HG03064 (cell line): ENCODE results near the gene SLC35E2B.

Source experiments
- ATAC-seq: cut with Tn5 transposase; IDR thresholded peaks from one replicate; pipeline ENCODE4 v1.9.1; 2021; ENCODE audit warnings: low read depth; ENCODE audit not compliant: unreplicated experiment

Gene SLC35E2B

DNA sequence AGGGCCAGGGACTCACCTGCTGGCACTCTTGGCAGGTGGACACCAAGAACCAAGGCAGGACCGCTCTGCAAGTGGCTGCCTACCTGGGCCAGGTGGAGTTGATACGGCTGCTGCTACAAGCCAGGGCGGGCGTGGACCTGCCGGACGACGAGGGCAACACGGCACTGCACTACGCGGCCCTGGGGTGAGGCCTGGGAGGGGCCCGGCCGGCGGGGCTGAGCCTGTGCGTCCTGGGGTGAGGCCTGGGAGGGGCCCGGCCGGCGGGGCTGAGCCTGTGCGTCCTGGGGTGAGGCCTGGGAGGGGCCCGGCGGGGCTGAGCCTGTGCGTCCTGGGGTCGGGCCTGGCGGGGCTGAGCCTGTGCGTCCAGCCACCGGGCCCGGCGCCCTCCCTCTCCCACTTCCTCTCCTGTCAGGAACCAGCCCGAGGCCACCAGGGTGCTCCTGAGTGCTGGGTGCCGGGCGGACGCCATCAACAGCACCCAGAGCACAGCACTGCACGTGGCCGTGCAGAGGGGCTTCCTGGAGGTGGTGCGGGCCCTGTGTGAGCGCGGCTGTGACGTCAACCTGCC is 65.2 kb downstream of the SLC35E2B start:
- no peak for ATAC-seq

DNA sequence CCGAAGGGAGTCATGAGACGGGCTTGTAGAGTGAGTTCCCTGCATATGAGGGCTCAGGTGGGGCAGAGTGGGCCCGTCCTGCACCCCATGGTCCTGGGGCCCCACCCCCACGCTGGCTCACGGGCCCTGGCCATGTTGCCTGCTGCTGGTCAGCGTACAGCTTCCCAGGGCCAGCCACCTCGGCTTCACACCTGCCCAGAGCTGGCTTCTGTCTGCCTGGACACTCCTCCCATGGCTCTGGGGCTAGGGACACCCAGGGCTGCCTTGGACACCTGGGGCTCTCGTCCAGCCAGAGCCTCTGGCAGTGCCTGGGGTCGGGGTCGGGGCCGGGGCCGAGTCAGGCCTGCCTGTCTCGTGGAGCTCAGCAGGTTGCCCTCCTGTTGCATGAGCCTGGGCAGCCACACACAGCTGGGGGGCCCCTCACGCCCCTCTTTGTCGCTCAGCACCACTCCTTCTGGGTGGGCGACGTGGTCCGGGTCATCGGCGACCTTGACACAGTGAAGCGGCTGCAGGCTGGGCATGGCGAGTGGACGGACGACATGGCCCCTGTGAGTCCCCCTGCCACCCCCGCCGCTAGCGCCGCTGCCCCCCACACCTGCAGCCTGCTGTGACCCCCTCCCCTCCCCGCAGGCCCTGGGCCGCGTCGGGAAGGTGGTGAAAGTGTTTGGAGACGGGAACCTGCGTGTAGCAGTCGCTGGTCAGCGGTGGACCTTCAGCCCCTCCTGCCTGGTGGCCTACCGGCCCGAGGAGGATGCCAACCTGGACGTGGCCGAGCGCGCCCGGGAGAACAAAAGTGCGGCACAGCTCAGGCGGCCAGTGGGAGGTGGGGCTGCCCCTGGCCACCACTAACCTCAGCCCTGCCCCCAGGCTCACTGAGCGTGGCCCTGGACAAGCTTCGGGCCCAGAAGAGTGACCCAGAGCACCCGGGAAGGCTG is 66.1 kb downstream of the SLC35E2B start:
- ATAC-seq: no peak

DNA sequence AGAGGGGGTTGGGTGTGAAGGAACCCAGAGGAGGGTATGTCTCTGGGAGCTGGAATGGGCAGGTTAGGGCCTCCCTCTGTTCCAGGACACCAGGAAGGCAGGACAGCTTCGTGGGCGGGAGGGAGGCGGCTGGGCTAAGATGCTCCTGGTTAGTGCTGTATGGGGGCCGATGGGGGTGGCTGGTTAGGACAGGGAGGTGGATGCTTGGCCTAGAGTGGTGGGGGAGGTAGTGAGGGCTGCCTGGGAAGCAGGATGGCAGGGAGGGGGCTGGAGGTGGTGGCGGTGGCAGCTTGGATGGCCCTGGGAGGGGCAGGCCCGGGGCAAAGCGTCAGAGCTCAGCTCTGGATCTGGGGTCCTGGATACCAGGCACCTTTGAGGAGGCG is 66.8 kb downstream of the SLC35E2B start:
- no peak for ATAC-seq

DNA sequence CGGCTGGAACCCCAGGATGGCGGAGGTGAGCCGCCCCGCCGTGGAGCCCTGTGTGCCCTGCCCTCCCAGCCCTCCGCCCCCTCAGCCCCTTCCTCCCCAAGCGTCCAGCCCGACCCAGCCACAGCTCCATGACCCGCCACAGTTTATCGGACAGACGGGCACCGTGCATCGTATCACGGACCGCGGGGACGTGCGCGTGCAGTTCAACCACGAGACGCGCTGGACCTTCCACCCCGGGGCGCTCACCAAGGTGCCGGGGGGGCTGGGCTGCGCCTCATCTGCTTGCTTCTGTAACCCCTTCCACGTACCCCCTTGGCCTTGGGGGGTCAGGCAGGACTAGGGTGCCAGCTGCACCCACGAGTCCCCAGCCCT is 67.2 kb downstream of the SLC35E2B start:
- ATAC-seq: no peak

DNA sequence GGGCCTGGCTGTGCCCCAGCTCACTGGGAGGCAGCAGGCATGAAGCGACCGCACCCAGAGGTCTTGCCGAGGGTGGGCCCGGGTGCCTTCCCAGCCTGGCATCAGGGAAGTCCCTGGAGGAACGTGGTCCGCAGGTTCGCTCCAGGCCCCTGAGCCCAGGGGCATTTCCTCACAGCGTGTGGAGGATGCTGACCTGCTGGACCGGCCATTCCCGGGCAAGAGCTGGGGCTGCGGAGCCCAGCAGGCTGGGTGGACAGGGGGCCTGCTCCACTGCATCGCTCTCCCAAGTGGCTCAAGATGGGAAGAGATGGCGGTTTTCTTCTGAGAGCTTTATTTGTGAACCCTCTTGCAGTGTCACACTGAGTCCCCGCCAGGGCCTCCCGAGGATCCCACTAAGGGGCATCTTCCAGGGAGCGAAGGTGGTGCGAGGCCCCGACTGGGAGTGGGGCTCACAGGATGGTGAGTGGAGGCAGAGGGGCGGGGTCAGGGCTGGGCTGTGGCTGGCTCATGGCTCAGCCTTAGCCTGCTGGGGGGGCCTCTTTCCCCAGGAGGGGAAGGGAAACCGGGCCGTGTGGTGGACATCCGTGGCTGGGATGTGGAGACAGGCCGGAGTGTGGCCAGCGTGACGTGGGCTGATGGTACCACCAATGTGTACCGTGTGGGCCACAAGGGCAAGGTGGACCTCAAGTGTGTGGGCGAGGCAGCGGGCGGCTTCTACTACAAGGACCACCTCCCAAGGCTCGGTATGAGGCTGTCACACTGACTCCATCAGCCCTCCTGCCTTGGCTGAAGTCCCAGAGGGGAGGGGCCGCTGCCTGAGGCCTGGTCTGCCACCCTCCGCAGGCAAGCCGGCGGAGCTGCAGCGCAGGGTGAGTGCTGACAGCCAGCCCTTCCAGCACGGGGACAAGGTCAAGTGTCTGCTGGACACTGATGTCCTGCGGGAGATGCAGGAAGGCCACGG is 67.9 kb downstream of the SLC35E2B start:
- ATAC-seq: no peak

DNA sequence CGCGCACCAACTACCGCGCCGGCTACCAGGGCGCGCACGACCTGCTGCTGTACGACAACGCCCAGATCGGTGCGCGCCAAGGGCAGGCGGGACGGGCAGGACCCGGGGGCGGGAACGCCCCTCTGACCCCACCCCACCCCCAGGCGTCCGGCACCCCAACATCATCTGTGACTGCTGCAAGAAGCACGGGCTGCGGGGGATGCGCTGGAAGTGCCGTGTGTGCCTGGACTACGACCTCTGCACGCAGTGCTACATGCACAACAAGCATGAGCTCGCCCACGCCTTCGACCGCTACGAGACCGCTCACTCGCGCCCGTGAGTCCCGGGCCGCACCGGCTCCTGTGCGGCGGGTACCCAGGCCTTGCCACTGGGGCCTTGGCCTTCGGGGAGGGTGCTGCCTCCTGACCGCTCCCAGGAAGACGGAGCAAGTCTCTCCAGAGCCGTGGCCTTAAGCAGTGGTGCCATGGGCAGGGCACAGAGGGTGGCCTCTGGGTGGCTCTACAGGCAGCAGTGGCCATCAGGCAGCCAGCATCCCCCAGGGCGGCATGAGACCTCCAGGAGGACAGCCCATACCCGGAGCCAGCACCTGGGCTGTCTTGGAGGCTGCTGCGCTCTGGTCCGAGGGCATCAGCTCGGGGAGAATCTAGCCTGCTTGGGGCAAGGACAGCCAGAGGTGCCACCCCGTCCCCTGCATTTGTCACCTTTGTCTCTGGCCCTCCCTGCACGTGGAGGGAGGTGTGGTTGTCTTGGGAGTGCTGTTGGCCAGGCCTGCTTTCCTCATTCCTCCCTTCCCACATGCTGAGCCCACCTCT is 68.8 kb downstream of the SLC35E2B start:
- ATAC-seq: no peak

DNA sequence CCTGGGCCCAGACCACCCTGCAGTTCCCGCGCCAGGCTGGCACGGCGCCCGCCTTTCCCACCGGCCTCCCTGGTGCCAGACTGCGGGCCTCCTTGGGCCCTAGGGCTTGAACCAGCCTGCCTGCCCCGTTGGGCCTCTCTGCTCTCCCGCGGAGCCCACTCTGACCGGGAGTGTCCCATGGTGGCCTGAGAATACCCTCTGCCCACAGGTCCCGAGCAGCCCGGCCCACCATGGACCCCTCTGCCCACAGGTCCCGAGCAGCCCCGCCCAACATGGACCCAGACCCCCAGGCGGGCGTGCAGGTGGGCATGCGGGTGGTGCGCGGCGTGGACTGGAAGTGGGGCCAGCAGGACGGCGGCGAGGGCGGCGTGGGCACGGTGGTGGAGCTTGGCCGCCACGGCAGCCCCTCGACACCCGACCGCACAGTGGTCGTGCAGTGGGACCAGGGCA is 69.4 kb downstream of the SLC35E2B start:
- no peak for ATAC-seq

DNA sequence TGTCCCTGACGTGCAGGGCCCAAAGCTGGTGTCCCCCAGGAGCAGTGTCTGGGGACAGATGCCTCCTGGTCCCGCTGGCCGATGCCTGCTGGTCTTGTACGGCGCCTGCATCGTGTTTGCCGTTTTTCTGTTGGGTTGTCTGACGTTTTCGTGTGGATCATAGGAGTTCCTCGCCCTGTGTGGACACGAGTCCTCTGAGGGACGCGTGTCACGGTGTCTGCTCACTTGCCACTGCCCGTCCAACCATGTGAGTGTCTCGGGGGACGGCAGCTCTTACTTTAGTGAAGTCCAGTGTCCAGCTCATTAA is 69.9 kb downstream of the SLC35E2B start:
- no peak for ATAC-seq

DNA sequence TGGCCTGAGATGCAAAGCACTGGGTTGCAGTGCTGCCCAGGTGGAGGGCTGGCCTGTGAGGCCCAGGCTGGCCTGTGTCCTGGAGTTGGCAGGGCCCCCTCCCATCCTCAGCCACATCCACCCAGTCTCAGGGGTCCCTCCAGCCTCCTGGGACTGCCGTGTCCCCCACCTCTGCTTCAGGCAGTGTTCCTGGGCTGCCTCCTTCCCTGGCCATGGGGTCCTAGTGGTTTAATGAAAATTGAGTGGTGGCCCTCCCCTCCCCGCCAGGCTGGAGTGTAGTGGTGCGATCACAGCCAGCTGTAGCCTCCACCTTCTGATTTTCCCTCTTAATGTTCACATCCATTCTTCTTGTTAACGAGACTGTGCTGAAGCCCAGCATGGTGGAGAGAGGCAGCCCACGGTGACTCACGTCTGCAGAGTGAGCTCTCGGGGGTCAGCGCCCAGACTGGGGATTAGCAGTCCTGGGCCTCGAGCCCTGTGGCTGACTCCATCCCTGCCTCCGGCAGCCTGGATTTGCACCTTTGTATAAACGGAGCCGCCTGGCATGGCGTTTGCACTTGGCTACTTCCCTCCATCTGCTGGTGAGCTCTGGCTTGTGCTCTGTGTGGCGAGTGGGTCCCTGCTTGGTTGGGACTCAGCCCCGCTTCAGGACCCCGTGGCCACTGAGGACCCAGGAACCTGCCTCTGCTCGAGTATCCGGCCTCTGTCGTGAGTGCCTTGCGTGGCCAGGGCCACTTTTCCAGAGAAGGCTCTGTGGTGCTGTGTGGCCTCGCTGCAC is 70.4 kb downstream of the SLC35E2B start:
- ATAC-seq: no peak

DNA sequence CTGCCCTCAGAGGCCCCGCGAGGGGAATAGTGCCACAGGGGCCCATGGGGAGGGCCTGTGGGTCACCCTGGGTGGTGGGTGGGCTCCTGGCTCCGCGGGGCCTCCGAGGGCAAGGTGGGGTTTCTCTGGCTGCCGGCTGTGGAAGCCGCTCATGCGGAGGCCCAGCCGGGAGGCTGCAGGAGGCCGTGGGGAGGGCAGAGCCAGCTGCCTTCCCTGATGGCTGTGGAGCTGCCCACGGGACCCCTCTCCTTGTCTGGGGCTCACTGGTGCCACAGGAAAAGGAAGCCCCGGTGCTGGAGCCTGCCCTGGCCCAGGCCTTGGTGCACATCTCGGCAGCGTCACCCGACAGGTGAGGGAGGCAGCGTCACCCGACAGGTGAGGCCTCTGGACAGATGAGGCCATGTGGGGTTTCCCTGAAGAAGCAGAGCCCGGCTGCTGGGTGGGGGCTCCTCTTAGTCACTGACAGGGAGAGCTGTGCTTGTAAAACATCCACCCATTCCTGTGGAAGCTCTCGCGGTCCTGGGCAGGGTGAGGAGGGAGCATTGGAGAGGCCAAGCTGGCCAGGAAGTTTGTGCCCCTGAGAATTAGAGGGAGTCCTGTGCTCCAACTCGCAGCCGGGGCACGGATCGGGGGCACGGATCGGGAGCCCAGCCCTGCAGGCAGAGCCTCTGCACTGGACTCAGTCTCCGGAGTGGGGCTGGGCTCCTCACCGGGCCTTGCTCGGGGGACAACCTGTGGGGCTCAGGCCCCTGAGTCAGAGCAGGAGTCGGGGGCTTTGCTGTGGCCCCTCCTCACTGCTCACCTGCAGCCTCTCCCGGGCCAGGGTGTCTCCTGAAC is 71.2 kb downstream of the SLC35E2B start:
- no peak for ATAC-seq

DNA sequence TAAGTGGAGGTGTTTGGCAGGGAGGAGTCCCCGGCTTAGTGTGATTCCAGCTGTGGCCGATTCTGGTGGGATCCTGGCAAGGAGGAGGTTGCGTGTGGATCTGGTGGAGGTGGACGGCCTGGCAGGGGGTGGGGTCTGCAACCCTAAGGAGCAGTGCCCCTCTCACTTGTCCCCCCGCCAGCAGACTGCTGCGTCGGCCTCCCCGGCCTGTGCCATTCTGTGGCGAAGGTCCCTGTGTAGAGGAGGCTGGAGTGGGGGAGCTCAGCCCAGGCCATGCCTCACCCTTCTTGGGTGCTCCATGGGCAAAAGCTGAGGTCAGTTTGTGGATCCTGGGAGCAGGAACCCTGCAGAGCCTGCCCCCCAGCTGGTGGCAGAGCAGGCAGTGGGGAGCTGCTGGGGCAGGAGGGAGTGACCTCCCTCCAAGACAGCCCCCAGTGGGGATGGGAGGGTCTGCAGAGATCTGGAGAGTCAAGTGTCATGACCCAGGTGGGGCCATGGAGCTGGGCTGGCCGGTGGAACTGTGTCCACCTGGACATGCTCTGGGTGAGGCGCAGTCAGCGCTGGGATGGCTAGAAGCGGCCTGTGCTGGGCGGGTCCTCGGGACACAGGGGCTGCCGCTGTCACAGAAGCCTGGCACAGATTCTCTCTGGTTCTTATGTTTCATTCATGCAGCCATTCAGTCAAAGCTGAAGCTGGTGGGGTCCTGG is 72.0 kb downstream of the SLC35E2B start:
- ATAC-seq: no peak

DNA sequence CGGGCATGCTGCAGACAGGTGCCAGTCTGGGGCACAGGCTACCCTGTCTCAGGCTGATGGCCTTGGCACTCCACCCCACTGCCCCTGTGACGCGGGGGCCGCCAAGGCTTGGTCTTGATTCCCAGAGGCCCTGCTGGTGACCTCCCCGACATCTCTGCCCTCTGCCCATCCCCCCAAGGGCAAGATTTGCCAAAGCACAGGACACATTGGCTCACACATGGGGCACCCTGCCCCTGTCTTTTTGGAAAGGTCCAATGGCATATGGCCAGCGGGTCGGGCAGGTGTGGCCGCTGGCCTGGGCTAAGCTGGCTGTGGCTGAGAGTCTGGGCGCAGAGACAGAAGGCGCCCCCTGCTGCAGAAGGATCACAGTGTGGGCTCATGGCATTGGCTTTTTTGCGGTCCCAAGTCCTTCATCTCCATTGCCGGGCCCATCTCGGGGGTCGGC is 72.7 kb downstream of the SLC35E2B start:
- ATAC-seq: no peak

DNA sequence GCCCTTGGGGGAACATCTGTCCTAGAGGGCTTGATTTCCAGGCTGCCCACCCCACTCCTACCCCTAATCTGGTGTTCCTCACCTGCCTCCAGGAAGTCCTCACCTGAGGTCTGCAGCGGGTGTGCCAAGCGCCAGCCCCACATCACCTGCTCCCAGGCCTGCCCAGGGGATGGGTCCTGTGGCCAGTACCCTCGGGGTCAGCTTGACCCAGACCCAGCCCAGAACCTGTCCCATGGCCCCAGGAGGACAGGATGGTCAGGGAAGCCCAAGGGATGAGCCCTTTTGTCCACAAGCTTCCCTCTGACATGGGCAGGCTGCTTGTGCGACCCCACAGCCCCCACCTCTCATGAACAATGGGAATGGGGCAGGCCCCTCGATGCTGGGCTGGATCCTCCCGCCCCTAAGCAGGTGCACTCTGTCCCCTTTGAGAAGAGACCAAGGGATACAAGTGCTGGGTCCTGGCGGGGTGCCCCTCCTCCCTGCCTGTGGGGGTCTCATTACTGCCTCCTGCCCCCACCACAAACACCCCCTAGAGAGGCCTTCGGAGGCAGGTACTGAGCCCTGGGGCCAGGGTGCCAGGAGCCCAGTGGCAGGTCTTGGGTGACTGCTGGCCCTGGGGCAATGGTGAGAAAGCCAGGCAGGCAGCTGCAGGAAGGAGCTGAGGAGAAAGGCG is 74.1 kb downstream of the SLC35E2B start:
- no peak for ATAC-seq

DNA sequence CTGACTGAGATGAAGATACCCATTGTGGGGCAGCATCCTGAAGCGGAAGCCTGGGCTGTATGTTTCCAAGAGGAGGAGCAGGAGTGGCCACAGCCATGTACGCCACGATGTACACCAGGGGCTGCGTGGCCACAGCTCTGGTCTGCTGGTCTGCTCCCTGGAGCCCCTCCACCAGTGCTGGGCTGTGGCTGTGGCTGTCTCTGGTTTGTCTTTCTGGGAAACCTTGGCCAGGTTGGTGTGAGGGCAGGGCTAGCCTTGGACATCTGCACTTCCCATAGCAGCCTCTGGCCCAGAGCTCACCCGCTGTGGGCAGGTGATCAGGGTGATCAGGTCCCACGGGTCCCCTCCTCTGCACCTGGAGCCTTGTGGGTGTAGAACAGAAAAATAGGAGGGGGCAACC is 74.7 kb downstream of the SLC35E2B start:
- ATAC-seq: no peak

DNA sequence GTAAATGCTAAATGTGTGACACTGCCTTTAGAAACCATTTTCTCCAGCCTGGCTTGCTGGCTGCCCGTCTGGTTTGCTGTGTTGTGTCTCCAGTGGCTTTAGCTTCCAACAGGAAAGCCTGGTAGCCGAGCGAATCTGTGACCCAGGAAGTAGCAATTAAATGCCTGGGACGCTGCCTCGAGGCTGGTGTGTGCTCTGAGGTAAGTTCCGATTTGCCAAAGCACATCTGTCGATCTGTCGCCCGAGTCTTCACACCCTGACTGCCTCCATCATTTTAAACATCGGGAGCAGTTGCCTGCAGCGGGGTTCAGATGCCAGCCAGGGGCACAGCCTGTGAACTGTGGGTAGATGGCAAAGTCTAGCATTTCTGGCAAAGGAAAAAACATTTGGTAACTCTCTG is 75.1 kb downstream of the SLC35E2B start:
- no peak for ATAC-seq

DNA sequence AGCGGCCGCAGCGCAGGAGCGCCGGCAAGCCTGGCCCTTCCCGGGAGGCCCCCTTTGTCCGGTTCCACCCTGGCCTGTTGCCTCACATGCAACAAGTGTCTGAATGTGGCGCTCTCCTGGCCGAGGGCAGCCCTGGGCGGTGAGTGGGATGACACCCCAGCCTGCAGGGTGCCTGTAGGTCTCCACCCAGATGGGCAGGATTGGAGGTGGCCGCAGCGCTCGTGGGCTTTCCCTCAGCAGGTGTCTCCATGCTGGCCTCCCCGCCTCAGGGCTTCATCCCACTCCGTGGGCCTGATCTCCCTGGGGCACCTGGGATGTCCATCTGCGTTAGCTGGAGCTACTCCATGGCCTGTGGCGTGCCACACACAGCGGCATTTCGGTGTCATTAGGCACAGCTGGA is 75.8 kb downstream of the SLC35E2B start:
- no peak for ATAC-seq

DNA sequence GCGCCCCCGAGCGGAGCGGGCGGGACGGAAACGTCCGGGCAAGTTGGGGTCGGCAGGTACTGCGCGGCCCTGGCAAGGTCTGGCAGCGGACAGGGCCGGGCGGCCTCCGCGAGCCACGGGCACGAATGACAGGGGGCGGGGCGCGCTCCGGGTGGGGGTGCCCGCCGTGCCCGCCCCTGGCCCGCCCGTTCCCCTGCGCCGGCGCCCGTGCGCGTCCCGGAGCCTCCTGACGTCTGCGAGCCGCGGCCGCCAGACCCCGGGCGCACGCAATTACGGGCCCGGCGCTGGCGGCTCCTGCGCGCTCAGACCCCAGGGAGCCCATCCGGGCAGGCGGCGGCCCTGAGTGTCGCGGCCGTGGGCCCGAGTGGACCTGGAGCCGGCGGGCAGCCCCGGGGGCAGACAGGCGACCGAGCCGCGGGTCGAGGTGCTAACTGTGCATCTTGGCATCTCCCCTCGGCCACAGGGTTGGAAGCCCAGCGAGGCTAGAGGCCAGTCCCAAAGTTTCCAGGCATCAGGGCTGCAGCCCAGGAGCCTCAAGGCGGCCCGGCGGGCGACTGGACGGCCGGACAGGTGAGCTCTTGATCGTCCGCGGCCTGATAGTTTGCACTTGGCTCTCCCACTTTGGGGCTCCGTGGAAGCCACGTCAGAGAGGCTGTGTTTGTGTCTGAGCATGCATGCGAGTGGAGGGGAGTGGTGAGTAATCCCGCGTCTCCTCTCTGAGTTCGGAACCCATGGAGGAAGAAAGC is 76.4 kb downstream of the SLC35E2B start:
- peak; percentile 13 for ATAC-seq
